ENCODE results near the gene KCNA10. TPM values are rescaled to one million over a fixed set of nuclear protein-coding genes. Genes with fewer than 3 reads are reported as not detected.

The KCNA10 gene
- total RNA-seq, 1 experiment from 2014 or later = not detected

GRCh38 chr1:110502402-110503151 lies 16.4 kb downstream of the KCNA10 start:
- Mint-ChIP-seq H3K27me3 (ENCODE audit: low read depth) (peaks cover 16% of the 10 kb centered on the region), H3K36me3 (ENCODE audit: insufficient read depth in 1 of 3, low read depth in 3 of 3) (no peaks in the 10 kb centered on the region; a peak in 1 of 7 replicates), H3K4me3 (no peak overlapping the region), H3K9me3 (no peaks in the 10 kb centered on the region), H3K27ac (no peak overlapping the region), H3K4me1 (peaks cover 2 to 4% of the 10 kb centered on the region in 2 experiments; a peak in 3 of 4 replicates)
- no peak for TF ChIP-seq CTCF (conservative IDR thresholded peaks at IDR 0.05)
- Histone ChIP-seq H3K27ac (ENCODE audit: insufficient read length, low read depth, low read length) (no peak overlapping the region), H3K27me3 (ENCODE audit: insufficient read depth, low read length) (no peaks in the 10 kb centered on the region), H2BK120ac (ENCODE audit: low read depth, low read length, poor library complexity, severe bottlenecking) (no peak overlapping the region), H3K9me3 (ENCODE audit: control insufficient read depth, low read depth, low read length) (no peaks in the 10 kb centered on the region), H4K91ac (ENCODE audit: insufficient read length, low read depth, low read length) (no peak overlapping the region), H2AFZ (ENCODE audit: low read length) (no peak overlapping the region), H3K4ac (ENCODE audit: low read depth, low read length) (no peak overlapping the region), H3K56ac (ENCODE audit: insufficient read length, low read depth, low read length) (no peak overlapping the region), H3K23me2 (ENCODE audit: insufficient read length, low read depth, low read length, poor library complexity, severe bottlenecking) (no peaks in the 10 kb centered on the region), H3K18ac (ENCODE audit: insufficient read length, low read depth, low read length) (no peak overlapping the region), H2BK20ac (ENCODE audit: low read depth, low read length, poor library complexity, severe bottlenecking) (no peak overlapping the region), H2BK15ac (ENCODE audit: low read depth, low read length) (no peak overlapping the region), H2AK5ac (ENCODE audit: insufficient read length, low read length) (no peak overlapping the region), H3K79me2 (ENCODE audit: insufficient read depth, low read length) (no peaks in the 10 kb centered on the region), H2BK5ac (ENCODE audit: insufficient read length, low read length) (no peak overlapping the region), H4K20me1 (ENCODE audit: control insufficient read depth, insufficient read depth, insufficient read length) (no peaks in the 10 kb centered on the region), H4K5ac (ENCODE audit: insufficient read length, low read depth, low read length) (no peak overlapping the region), H4K8ac (replicated peaks; ENCODE audit: insufficient read length, low read depth, low read length) (no peak overlapping the region), H3K23ac (ENCODE audit: insufficient read length, low read depth, low read length) (no peak overlapping the region), H2BK12ac (ENCODE audit: insufficient read length, low read depth, low read length) (no peak overlapping the region), H3K4me1 (ENCODE audit: insufficient read depth, low read length) (no peaks in the 10 kb centered on the region), H3K9ac (ENCODE audit: extremely low read depth, insufficient read length, low read length) (no peak overlapping the region), H3K14ac (ENCODE audit: insufficient read depth, low read length) (no peak overlapping the region), H3K79me1 (ENCODE audit: insufficient read depth, low read depth, low read length, poor library complexity, severe bottlenecking) (no peaks in the 10 kb centered on the region), H3T11ph (ENCODE audit: low read length) (no peak overlapping the region), H3K4me2 (ENCODE audit: insufficient read depth, insufficient read length, low read length) (no peak overlapping the region)
- no peak for DNase-seq
- WGBS (ENCODE audit: extremely low coverage, insufficient read length, low lambda C conversion rate) = no CpG with 5 or more reads among the region's 8 CpGs

Measured in H9 (cell line).